HepG2 (cell line): Measurements from ENCODE around the gene LRP10. TPM values are rescaled to one million over a fixed set of nuclear protein-coding genes. Genes with fewer than 3 reads are reported as not detected.

Experiments used
- ELF3 ChIP-seq: IDR thresholded peaks from 2 replicates; pipeline ENCODE4 v1.6.1; 2016; ENCODE audit warnings: missing genetic modification reagents, missing compliant biosample characterization
- JARID2 ChIP-seq: sonication (generic); formaldehyde crosslinking; IDR thresholded peaks from 2 replicates; pipeline ENCODE4 v1.8.1; 2023; ENCODE audit warnings: missing genetic modification reagents, inconsistent platforms; ENCODE audit not compliant: insufficient replicate concordance
- NR2C2 ChIP-seq: sonication (generic); formaldehyde crosslinking; IDR thresholded peaks from 2 replicates; pipeline ENCODE4 v1.4.0; 2020; ENCODE audit warnings: missing genetic modification reagents, mild to moderate bottlenecking, moderate library complexity, borderline replicate concordance
- SRSF9 ChIP-seq: fragments of 200-400 bp; formaldehyde crosslinking; IDR thresholded peaks from 2 replicates; pipeline ENCODE4 v1.6.1; 2018; ENCODE audit warnings: borderline replicate concordance, mild to moderate bottlenecking, low read depth, low read length; ENCODE audit not compliant: insufficient read depth, poor library complexity, severe bottlenecking
- SRY ChIP-seq: sonication (generic); formaldehyde crosslinking; IDR thresholded peaks from 2 replicates; pipeline ENCODE4 v1.8.0; 2022; ENCODE audit warnings: mild to moderate bottlenecking, missing genetic modification reagents
- TARDBP ChIP-seq: sonication (generic); formaldehyde crosslinking; IDR thresholded peaks from 2 replicates; pipeline ENCODE4 v1.8.0; 2022; ENCODE audit warnings: mild to moderate bottlenecking, missing genetic modification reagents
- TOPORS ChIP-seq: sonication (generic); formaldehyde crosslinking; IDR thresholded peaks from 2 replicates; pipeline ENCODE4 v1.8.0; 2023; ENCODE audit warnings: mild to moderate bottlenecking, missing genetic modification reagents
- TP53 ChIP-seq: sonication (generic); formaldehyde crosslinking; conservative IDR thresholded peaks from 2 replicates; pipeline ENCODE4 v1.4.0; 2020; ENCODE audit warnings: missing genetic modification reagents
- ZNF232 ChIP-seq: sonication (generic); formaldehyde crosslinking; IDR thresholded peaks from 2 replicates; pipeline ENCODE4 v1.4.0; 2020; ENCODE audit warnings: missing genetic modification reagents, borderline replicate concordance
- ZNF234 ChIP-seq: sonication (generic); formaldehyde crosslinking; conservative IDR thresholded peaks from 2 replicates; pipeline ENCODE4 v1.5.1; 2020; ENCODE audit warnings: mild to moderate bottlenecking, missing genetic modification reagents
- ZNF354B ChIP-seq: sonication (generic); formaldehyde crosslinking; IDR thresholded peaks from 2 replicates; pipeline ENCODE4 v1.8.0; 2022; ENCODE audit warnings: mild to moderate bottlenecking, missing genetic modification reagents
- ZNF556 ChIP-seq: sonication (generic); formaldehyde crosslinking; IDR thresholded peaks from 2 replicates; pipeline ENCODE4 v1.4.0; 2020; ENCODE audit warnings: mild to moderate bottlenecking, missing genetic modification reagents, borderline replicate concordance
- ZNF660 ChIP-seq: sonication (generic); formaldehyde crosslinking; IDR thresholded peaks from 2 replicates; pipeline ENCODE4 v1.5.1; 2020; ENCODE audit warnings: mild to moderate bottlenecking, low read depth, missing genetic modification reagents, borderline replicate concordance
- polyA plus RNA-seq, 8 experiments: library from polyadenylated mRNA; depleted of rRNA in 3 of 8; stranded (reverse) in 7 of 8; unstranded in 1 of 8; fragments of >200 nt; fragmentation: Illumina TruSeq in 4 of 8; extraction: Trizol in 4 of 8; gene quantifications; 2 replicates each; pipeline versions ENCODE4 v1.2.1 to v1.2.3, GENCODE V29; 2011 to 2016; ENCODE audit warnings: low read depth in 4 of 8, missing spikeins in 1 of 8, mixed read lengths in 1 of 8; ENCODE audit not compliant: insufficient read depth in 1 of 8
- total RNA-seq, 5 experiments: library from RNA; depleted of rRNA; stranded (reverse); fragments of >200 nt; fragmentation: Illumina TruSeq; extraction: Trizol; gene quantifications; 2 replicates each; pipeline ENCODE4 v1.2.3, GENCODE V29; 2016; ENCODE audit warnings: low read depth in 1 of 5
- TF ChIP-seq, protein P1 (sequence below): sonication (generic); formaldehyde crosslinking; conservative IDR thresholded peaks from 2 replicates; pipeline ENCODE4 v1.8.0; 2022; ENCODE audit warnings: mild to moderate bottlenecking, moderate library complexity, missing genetic modification reagents
- TF ChIP-seq, protein P2 (sequence below): sonication (generic); formaldehyde crosslinking; IDR thresholded peaks from 2 replicates; pipeline ENCODE4 v1.4.0; 2020; ENCODE audit warnings: missing genetic modification reagents, borderline replicate concordance
- TF ChIP-seq, protein P3 (sequence below): sonication (generic); formaldehyde crosslinking; IDR thresholded peaks from 2 replicates; pipeline ENCODE4 v1.8.1; 2023; ENCODE audit warnings: missing genetic modification reagents, inconsistent platforms, borderline replicate concordance
- TF ChIP-seq, protein P4 (sequence below): IDR thresholded peaks from 2 replicates; pipeline ENCODE4 v1.6.1; 2016
- TF ChIP-seq, protein P5 (sequence below): sonication (generic); formaldehyde crosslinking; IDR thresholded peaks from 2 replicates; pipeline ENCODE4 v1.5.0; 2020; ENCODE audit warnings: mild to moderate bottlenecking, low read depth, missing genetic modification reagents, borderline replicate concordance
- TF ChIP-seq, protein P6 (sequence below): sonication (generic); formaldehyde crosslinking; IDR thresholded peaks from 2 replicates; pipeline ENCODE4 v1.8.0; 2022; ENCODE audit warnings: mild to moderate bottlenecking, missing genetic modification reagents, borderline replicate concordance

The LRP10 gene
- total and polyA plus RNA-seq, 2 of the 13 experiments (the other 11 are each of a cell fraction or from before 2014, with no cell fraction given) = 16.9 to 45.2 TPM

DNA sequence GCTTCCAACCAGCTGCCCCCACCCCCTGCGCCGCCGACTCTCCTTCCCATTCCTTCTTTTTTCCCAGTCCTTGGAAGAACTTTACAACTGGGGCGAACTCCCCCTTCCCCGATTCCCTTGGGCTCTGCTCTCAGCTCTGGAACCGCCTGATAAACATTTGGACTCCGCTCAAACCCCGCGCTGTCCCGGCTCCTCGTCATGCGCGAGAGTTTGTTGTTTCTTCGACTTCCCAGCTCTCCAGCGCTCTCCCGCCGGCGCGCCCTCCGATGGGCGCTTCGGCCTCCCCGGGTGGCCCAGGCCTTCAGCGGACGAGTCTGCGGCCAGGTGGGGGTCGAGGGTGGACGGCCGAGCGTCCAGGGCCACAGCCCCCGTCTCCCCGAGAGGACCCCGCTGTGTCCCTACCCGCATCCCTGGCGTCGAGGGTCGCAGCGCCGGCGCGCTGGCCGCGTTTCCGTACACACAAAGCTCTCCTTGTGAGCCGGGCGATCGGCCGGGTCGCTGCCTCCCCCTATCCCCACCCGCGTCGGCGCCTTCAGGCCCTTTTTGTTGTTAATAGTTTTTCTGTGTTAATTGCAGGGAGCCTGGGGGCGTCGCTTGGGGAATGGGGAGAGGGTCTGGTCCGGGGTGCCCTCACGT lies 34.3 kb upstream of the LRP10 start (continued):
- no peak for TF ChIP-seq ZNF234 (CRISPR knock-in tag)
- no peak for TF ChIP-seq SRSF9
- TF ChIP-seq TP53 (CRISPR knock-in tag) = no peak
- TF ChIP-seq SRY (CRISPR knock-in tag) = peak; percentile 86; the same call in 1 of the 2 replicates
- TF ChIP-seq ZNF556 (CRISPR knock-in tag) = no peak
- TF ChIP-seq, protein P1, sequence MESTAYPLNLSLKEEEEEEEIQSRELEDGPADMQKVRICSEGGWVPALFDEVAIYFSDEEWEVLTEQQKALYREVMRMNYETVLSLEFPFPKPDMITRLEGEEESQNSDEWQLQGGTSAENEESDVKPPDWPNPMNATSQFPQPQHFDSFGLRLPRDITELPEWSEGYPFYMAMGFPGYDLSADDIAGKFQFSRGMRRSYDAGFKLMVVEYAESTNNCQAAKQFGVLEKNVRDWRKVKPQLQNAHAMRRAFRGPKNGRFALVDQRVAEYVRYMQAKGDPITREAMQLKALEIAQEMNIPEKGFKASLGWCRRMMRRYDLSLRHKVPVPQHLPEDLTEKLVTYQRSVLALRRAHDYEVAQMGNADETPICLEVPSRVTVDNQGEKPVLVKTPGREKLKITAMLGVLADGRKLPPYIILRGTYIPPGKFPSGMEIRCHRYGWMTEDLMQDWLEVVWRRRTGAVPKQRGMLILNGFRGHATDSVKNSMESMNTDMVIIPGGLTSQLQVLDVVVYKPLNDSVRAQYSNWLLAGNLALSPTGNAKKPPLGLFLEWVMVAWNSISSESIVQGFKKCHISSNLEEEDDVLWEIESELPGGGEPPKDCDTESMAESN = peak; percentile 84
- TF ChIP-seq ZNF232 (CRISPR knock-in tag) = no peak
- TF ChIP-seq, protein P2, sequence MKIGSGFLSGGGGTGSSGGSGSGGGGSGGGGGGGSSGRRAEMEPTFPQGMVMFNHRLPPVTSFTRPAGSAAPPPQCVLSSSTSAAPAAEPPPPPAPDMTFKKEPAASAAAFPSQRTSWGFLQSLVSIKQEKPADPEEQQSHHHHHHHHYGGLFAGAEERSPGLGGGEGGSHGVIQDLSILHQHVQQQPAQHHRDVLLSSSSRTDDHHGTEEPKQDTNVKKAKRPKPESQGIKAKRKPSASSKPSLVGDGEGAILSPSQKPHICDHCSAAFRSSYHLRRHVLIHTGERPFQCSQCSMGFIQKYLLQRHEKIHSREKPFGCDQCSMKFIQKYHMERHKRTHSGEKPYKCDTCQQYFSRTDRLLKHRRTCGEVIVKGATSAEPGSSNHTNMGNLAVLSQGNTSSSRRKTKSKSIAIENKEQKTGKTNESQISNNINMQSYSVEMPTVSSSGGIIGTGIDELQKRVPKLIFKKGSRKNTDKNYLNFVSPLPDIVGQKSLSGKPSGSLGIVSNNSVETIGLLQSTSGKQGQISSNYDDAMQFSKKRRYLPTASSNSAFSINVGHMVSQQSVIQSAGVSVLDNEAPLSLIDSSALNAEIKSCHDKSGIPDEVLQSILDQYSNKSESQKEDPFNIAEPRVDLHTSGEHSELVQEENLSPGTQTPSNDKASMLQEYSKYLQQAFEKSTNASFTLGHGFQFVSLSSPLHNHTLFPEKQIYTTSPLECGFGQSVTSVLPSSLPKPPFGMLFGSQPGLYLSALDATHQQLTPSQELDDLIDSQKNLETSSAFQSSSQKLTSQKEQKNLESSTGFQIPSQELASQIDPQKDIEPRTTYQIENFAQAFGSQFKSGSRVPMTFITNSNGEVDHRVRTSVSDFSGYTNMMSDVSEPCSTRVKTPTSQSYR (CRISPR knock-in tag) = peak; percentile 54; the same call in 1 of the 2 replicates
- TF ChIP-seq ZNF660 (CRISPR knock-in tag) = no peak
- no peak for TF ChIP-seq ZNF354B (CRISPR knock-in tag)
- TF ChIP-seq, protein P3, sequence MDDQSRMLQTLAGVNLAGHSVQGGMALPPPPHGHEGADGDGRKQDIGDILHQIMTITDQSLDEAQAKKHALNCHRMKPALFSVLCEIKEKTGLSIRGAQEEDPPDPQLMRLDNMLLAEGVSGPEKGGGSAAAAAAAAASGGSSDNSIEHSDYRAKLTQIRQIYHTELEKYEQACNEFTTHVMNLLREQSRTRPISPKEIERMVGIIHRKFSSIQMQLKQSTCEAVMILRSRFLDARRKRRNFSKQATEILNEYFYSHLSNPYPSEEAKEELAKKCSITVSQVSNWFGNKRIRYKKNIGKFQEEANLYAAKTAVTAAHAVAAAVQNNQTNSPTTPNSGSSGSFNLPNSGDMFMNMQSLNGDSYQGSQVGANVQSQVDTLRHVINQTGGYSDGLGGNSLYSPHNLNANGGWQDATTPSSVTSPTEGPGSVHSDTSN (CRISPR knock-in tag) = no peak
- TF ChIP-seq JARID2 = no peak
- TF ChIP-seq, protein P4, sequence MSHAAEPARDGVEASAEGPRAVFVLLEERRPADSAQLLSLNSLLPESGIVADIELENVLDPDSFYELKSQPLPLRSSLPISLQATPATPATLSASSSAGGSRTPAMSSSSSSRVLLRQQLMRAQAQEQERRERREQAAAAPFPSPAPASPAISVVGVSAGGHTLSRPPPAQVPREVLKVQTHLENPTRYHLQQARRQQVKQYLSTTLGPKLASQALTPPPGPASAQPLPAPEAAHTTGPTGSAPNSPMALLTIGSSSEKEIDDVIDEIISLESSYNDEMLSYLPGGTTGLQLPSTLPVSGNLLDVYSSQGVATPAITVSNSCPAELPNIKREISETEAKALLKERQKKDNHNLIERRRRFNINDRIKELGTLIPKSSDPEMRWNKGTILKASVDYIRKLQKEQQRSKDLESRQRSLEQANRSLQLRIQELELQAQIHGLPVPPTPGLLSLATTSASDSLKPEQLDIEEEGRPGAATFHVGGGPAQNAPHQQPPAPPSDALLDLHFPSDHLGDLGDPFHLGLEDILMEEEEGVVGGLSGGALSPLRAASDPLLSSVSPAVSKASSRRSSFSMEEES (CRISPR knock-in tag) = peak; percentile 62
- TF ChIP-seq, protein P5, sequence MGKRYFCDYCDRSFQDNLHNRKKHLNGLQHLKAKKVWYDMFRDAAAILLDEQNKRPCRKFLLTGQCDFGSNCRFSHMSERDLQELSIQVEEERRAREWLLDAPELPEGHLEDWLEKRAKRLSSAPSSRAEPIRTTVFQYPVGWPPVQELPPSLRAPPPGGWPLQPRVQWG (CRISPR knock-in tag) = no peak
- peak; percentile 19; the same call in 1 of the 2 replicates for TF ChIP-seq ELF3 (CRISPR knock-in tag)
- no peak; the same call in 1 of the 2 replicates for TF ChIP-seq TARDBP (CRISPR knock-in tag)
- no peak for TF ChIP-seq TOPORS (CRISPR knock-in tag)
- no peak for TF ChIP-seq NR2C2 (CRISPR knock-in tag)
- TF ChIP-seq, protein P6, sequence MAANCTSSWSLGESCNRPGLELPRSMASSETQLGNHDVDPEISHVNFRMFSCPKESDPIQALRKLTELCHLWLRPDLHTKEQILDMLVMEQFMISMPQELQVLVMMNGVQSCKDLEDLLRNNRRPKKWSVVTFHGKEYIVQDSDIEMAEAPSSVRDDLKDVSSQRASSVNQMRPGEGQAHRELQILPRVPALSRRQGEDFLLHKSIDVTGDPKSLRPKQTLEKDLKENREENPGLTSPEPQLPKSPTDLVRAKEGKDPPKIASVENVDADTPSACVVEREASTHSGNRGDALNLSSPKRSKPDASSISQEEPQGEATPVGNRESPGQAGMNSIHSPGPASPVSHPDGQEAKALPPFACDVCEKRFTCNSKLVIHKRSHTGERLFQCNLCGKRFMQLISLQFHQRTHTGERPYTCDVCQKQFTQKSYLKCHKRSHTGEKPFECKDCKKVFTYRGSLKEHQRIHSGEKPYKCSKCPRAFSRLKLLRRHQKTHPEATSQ (CRISPR knock-in tag) = no peak
